HL-60/S4 treated with retinoic acid at 250 ng/mL for 4 days and 3 days (cell line): ENCODE results near the gene TBC1D24.
"Not testable (repeated sequence)": the region's sequence is repeated elsewhere in the genome, so short reads cannot be mapped to it uniquely, and the experiment has no call there.

Experiments used
- in situ Hi-C: fragments of 300-500 bp; cut with MboI; formaldehyde crosslinking; loops from 2 replicates; pipeline ENCODE4 v1.7.0; 2022; ENCODE audit warnings: low sequenced_read_pairs

Gene TBC1D24

GRCh38 chr16:2528161-2529060 is 53.5 kb downstream of the TBC1D24 start:
- in situ Hi-C loops: no loop called here

DNA sequence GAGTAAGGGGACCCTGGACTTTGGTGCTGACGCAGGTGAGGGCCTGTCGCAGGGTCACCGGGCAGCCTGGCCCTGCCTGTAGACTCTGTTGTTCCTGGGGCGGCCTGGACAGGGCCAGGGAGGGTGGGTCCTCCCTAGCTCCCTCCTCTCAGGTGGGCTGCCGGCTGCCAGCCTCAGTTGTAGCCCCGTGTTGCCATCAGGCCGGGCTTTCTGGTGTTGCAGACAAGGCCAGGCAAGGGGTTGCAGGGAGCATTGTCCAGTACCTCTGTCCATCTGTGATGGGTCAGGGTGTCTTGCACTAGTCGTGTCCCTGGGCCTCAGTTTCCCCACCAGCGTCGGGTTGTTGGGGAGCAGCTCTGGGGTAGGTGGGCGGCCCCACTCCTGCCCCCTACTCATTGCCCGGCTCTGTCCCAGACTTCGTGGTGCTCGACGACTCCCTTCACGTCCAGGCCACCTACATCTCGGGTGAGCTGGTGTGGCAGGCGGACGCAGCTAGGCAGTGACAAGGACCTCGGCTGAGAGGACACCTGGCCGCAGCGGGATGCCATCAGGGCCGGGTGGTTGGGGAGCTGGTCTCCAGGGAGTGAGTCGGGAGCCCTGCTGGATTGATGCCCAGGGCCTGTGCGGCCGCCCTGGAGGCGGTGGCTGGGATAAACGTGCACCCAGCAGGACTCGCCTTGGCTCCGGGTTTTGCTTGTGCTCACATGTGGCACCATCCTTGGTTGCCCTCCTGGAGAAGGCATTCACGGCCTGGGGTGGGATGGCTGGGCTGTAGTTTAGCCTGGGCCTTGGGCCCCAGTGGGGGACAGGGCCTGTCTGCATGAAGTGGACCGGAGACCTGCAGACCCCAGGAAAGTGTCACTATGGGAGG is 54.4 kb downstream of the TBC1D24 start:
- in situ Hi-C loops: no loop called here

- in situ Hi-C loops: loop anchor here (5.0 kb wide), 1 partner anchor 67 kb away; no protein-coding TSS in a partner anchor
Measured at GRCh38 chr16:2529961-2530628, 55.2 kb downstream of the TBC1D24 start.

DNA sequence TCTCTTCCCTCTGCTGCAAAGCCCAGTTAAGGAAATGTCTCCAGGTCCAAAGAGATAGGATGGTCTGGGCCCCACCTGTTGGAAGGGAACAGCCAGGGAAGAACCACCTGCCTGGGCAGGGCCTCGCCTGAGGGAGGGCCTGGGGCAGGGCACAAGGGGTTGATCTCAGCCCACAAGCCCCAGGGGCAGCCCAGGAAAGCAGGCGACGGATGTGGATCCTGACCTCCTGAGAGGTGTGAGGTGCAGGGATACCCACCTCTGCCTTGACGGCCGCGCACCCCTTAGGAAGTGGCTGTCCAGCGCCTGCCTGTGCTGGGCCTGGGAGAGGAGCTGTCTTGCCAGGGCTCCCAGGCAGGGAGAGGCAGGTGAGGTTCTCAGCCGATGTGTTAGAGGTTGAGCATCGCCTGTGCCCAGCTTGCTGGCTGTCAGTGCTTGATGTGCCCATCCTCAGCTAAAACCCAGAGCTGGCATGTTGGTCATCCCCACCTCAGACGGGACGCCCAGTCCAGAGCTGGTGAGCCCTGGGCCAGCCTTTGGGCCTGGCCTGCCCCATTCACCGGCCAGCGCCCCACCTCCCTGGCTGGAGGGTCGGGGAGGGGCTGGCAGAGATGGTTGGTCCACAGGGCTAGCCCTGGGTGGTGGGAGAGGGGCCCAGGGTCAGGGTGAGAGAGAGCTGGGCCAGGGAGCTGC is 55.8 kb downstream of the TBC1D24 start:
- in situ Hi-C loops: loop anchor here (5.0 kb wide), 1 partner anchor 67 kb away; no protein-coding TSS in a partner anchor

GRCh38 chr16:2531371-2531695 is 56.4 kb downstream of the TBC1D24 start, which contains the start of gene CEMP1:
TSS of gene CEMP1 (minus strand) at chr16:2531408. CDS start at chr16:2531073, 335 bp downstream.
- in situ Hi-C loops: loop anchor here (5.0 kb wide), 1 partner anchor 66 kb away; no protein-coding TSS in a partner anchor

GRCh38 chr16:2531696-2532493 is 57.0 kb downstream of the TBC1D24 start:
- in situ Hi-C loops: loop anchor here (5.0 kb wide), 1 partner anchor 65 kb away; no protein-coding TSS in a partner anchor

DNA sequence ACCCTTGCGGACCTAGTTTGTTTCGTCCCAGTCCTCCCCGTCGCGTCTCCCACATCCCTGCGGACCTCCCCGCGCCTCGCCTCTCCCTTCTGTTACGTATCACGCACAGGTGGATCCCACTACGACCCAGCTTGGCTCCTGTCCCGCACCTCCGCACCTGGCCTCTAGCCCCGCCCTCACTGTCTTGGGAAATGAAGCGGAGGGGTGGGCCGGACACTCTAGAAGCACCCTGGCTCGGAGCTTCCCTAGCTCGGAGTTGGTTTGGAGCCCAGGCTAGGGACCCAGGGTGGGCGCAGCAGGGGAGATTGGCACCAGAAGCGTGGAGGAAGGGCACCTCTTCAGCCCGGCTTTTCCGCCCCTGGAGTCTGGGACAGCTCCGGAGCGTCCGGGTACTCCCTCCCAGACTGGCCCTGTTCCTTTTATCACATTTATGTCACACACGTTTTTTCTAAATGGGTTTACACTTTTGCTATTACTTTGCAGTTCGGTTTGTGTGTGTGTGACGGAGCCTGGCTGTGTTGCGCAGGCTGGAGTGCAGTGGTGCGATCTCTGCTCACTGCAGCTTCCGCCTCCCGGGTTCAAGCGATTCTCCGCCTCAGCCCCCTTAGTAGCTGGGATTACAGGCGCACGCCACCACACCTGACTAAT is 57.7 kb downstream of the TBC1D24 start:
- in situ Hi-C loops: loop anchor here (5.0 kb wide), 1 partner anchor 65 kb away; no protein-coding TSS in a partner anchor

DNA sequence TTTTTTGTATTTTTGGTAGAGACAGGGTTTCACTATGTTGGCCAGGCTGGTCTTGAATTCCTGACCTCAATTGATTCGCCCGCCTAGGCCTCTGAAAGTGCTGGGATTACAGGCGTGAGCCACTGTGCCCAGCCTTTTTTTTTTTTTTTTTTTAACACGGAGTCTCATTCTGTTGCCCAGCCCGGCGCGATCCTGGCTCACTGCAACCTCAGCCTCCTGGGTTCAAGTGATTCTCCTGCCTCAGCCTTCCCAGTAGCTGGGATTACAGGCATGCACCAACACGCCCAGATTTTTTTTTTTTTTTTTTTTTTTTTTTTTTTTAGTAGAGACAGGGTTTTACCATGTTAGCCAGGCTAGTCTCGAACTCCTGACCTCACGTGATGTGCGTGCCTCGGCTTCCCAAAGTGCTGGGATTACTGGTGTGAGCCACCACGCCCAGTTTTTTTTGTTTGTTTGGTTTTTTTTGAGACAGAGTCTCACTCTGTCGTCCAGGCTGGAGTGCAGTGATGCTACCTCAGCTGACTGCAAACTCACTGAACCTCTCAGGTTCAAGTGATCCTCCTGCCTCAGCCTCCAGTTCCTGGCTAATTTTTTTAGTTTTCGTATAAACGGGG is 58.3 kb downstream of the TBC1D24 start:
- in situ Hi-C loops: loop anchor here (5.0 kb wide), 1 partner anchor 64 kb away; no protein-coding TSS in a partner anchor

- in situ Hi-C loops: loop anchor here (5.0 kb wide), 1 partner anchor 63 kb away; no protein-coding TSS in a partner anchor
Measured at GRCh38 chr16:2533912-2534311, 59.0 kb downstream of the TBC1D24 start.

DNA sequence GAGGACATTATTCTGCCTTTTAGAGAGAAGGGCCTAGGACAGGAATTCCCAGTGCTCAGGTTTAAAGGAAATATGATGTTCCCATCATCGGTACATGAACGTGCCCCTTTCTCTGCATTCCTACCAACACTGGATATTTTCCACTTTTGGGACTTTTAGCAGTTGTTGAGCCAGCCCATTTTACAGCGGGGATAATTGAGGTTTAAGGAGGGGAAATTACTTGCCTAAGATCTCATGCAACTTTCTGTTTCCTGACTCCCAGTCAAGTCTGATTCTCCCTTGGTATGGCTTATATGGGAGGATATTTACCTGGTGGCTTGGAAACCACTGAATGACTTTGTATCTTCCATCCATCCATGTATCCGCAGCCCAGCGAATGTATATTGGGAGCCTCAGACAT is 59.4 kb downstream of the TBC1D24 start:
- in situ Hi-C loops: loop anchor here (5.0 kb wide), 1 partner anchor 63 kb away; no protein-coding TSS in a partner anchor

- in situ Hi-C loops: no loop called here
Measured at GRCh38 chr16:2535625-2536013, 60.7 kb downstream of the TBC1D24 start.

DNA sequence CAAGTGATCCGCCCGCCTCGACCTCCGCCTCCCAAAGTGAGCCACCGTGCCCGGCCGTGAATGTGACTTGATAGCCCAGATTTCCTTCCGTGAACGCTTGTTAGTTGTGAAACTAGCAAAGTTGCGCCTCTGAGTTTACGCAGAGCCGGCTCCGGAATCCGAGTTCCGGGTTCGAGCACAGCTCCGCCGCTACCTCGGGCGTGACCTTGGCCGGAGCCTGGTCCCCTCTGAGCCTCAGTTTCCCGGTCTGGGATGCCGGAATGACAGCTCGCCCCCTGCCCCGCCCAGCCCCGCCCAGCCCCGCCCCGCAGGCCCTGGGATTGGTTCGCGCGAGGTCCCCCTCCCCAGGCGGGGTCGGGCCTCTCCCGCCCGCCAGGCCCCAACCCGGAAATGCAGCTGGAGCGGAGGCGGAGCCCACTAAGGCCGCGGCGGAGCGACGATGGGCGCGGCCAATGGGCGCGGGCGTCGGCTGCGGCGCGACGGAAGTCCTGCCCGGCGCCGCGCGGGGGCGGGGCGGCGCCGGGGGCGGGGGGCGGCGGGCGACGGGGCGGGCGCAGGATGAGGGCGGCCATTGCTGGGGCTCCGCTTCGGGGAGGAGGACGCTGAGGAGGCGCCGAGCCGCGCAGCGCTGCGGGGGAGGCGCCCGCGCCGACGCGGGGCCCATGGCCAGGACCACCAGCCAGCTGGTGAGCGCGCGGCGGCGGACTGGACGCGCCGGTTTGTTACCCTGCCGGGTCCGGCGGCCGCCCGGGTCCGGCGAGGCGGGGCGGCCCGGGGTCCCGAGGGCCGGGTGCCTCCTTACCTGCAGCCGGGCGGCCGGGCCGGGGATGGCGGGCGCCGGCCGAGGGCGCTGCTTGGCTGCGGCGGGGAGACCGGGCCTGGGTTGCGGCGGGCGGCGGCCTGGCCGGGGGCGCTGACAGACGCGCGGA is 62.8 kb downstream of the TBC1D24 start, which contains the start of gene PDPK1:
PDPK1 (plus strand) TSS at position 571 of the 929 bp plus-strand sequence; CDS start at position 663, 92 bp downstream.
- in situ Hi-C loops: no loop called here

DNA sequence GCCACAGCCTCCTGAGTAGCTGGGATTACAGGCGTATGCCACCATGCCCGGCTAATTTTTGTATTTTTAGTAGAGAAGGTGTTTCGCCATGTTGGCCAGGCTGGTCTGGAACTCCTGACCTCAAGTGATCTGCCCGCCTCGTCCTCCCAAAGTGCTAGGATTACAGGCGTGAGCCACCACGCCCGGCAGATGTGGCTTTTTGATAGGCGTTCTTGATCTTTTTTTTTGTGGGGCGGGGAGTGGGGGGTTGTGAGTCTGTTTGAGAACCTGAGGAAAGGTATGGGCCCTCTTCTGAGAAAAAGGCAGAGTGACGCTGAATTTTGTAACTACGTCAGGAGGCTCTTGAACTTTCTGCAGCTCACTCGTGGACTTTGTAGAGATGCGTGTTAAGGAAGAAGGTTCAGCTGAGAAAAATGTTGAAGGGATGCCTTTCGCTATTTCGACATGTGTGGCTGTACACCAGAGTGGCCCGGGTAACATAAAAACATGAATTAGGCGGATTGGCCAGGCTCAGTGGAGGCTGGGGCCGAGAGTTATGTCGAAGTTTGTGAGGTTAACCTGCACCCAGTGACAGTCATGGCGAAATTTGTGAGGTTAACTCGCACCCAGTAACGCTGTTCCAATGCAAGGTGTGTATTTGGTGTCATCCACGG is 64.4 kb downstream of the TBC1D24 start:
- in situ Hi-C loops: not testable (repeated sequence)

DNA sequence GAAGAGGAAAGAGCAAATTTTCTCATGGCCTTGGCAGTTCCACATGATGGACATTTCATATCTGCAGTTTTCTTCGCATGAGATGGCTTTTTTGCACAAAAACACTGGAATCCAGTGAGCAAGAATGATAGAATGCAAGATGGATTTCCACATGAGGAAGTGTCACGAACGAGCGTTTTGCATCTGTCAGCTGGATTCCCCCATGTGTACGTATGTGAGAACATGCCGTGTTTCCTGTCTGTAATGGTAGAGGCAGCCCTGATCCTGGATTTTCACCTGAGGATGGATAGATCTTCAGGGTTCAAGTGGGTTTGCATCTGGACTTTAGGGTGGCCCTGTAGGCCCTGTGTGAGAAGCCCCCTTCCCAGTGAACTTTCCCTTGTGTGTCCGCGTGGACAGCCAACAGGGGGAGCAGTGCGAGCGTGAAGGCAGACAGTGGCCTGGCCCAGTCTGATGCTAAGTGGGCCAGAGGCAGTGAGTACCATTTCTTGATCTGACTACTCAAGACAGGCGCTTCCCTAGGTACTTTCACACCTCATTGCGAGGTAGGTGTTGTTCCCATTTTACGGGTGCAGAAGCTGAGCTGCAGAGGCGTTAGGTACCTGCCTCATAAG is 65.0 kb downstream of the TBC1D24 start:
- in situ Hi-C loops: not testable (repeated sequence)

GRCh38 chr16:2540912-2541311 is 66.0 kb downstream of the TBC1D24 start:
- in situ Hi-C loops: not testable (repeated sequence)

GRCh38 chr16:2541409-2541808 is 66.5 kb downstream of the TBC1D24 start:
- in situ Hi-C loops: not testable (repeated sequence)
